Measurements from ENCODE around the gene SMARCB1.

Gene SMARCB1

DNA sequence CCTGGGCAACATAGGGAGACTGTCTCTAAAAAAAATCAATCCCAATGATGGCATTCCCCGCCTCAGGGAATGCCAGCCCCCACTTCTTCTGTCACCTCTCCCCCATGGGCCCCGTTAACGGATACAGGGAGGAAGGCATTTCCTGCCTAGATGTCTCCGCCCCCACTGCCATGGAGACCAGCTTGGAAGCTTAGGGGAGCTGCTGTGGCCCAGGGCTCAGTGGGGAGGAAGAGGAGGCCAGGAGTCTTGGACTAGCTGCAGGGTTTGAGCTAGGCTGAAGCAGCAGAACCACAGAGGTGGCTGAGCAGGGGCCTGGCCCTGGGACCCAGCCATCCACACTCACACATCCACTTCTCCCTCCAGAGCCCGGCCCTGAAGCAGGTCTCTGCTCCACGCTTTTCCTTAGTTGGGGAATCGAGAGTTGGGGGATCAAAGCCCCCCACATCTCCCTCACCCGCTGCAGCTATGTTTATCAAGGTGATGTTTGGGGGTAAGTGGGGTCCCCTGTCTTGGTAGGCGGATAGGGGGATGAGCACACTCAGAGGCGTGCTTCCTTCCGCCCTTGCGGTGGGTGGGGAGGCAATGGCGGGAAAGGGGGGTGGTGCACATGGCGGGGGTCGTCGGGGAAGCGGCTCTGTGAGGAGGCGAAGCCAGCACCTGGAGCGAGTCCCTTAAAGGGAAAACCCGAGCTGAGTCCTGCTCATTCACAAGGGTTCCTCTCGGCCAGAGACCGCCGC, 23.8 kb upstream of the SMARCB1 start, which contains the start of gene C22orf15:
TSS of gene C22orf15 (plus strand) at position 149 of the 737 bp plus-strand sequence. CDS start at position 466, 317 bp downstream.
- DNase-seq, result peak; percentile 81

DNA sequence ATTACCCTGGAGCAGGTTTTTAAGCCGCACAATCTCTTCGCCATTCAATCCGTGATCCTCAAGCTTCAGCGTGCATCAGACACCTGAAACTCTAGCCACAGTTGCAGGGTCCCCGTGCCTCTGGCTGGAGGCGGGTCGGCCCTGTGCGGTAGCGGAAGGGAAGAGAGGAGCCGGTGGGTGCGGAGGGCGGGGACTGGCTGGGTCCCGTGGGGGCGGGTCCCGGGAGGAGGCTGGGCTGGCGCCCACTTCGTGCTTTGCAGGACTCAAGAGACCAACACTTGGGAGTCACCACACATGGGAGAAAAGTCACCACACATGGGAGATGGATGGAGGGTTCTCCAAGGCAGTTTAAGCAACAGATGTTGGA, 23.2 kb upstream of the SMARCB1 start:
- no peak for DNase-seq

DNA sequence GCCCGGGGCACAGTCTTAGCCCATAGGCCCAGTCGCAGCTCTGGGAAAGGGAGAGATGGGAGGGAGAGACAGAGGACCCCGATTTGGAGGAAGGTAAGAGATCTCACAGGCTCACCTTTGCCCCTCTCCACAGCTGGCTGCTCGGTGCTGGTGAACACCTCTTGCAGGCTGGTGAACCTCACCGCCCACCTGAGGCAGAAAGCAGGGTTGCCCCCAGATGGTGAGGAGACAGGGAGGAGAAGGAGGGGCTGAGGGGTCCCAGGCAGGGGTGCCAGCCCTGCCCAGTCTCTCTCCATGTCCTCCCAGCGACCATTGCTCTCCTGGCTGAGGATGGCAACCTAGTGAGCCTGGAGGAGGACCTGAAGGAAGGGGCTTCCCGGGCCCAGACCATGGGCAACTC, 22.8 kb upstream of the SMARCB1 start:
- no peak for DNase-seq

DNA sequence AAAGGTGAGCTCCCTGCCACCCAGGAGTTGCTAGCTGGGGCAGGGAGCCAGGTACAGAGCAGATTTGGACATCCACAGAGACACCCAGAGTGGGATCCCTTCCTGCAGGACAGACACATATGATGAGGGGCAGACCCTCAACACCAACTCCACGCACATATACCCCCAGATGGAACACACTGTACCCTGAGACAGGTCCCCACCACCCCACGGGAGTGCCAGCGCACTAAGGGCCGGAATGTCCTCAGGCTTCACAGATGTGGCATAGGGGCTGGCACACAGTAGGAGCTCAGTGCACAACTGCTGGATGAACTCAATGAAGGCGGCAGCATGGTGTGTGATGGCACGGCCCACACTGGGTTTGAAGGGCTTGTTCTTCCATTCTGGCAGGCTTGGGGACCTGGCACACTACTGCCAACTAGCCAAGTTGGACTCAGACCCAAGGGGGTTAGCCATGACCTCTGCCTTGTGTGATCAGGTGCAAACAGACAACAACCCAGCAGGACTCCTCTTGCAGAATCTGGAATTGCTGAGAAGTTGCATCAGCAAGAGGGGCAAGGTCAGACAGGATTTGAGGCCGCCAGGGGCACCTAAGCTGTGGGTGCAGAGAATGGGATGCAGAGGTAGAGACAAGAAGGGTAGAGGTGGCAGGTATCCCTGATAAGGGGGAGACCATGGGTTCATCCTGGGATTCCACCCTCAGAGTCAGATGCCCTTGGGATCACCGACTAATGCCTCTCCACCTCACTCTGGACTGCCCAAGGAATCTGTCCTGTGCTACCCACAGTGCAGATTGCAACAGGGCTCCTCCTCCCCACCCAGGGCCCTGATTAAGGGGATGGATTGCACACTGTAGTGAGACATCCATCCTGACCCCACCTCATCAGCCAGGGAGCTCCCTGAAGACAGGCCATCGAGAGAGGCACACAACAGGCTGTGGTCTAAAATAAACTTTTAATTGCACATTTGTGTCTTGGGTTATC, 21.6 kb upstream of the SMARCB1 start:
- DNase-seq, result peak; percentile 73

DNA sequence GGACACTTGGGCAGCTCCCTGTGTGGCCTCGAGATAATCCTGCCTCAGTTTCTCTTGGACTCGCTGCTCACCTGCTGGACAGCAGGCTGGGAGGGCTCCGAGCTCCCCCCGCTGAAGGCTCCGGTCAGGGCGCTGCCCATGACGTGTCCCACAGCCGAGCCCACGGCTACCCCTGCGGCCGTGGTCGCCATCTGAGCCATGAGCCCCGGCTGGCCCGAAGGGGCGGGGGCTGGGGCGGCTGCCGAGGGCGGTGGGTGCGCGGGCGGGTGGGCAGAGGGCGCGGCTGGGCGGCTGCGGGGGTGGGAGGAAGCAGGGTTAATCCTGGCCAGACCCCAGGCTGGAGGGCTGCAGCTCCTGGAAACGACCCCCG, 19.5 kb upstream of the SMARCB1 start:
- DNase-seq, result peak; percentile 57

DNA sequence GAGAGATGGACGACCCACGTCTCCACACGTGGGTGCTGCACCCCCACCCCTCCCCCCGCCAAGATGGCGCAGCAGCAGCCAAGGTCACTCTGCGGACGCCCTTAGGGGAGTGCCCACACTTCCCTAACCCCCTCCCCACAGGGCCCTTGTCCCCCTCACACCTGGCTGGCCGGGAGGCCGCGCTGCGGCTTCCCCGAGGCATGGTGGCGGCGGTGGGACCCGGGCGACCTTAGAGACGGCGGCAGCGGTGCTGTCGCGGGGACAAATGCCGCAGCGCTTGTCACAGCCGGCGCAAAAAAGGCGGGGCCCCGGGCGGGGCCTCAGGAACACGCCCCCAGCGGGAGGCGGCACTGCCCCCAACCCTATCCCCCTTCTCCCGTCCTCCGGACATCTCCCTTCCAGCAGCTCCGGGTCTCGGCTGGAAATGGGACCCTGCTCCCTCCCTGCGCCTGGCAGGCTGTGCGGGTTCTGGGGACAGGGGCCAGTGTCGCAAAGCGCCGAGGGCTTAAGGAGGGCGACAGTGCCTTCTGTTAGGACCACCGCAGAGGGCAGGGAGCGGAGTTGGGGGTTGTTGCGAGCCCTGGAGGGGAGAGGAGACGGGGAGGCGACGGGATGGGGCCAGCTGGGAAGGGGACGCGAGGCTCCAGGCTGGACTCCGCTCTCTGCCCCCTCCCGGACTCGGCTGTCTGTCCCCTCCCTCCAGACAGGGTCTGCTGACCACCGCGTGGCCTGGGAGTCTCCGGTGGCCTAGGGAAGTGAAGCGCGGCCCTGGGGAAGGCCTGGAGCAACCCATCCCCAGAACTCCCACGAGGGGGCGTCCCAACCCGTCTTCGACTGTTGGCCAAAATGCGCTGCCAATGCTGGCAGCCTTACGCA, 18.9 kb upstream of the SMARCB1 start, which contains the start of gene CHCHD10:
TSS of gene CHCHD10 (minus strand) at position 300 of the 876 bp plus-strand sequence. CDS start at position 202, 98 bp downstream.
- peak; percentile 89 for DNase-seq

DNA sequence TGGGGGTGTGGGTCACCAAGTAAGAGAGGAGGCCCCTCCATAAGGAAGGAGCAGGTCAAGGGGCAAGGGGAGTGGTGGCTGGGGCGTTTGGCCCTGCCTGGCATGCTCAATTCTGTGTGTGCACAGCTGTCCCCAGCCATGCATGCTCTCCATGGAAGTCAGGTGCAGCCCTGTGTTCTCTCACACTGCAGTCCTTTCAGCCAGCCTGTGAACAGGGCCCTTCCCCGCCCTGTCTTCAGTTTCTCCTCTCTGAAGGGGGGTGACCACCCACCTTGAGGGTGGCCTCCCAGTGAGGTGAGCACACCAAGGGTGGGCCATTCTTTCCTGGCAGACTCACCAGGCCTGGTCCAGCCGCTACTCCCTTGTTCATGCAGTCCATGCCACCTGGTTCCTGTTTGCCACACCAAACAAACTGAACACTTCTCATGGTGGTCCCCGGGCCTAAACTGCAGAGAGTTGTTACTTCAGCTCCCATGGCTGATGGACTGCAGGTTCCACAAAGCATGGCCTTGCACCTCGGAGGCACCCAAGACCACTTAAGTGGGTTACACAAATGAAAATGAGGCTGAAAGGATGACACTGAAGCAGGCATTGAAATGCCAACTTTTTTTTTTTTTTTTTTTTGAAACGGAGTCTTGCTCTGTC, 17.3 kb upstream of the SMARCB1 start:
- DNase-seq, result peak; percentile 41

DNA sequence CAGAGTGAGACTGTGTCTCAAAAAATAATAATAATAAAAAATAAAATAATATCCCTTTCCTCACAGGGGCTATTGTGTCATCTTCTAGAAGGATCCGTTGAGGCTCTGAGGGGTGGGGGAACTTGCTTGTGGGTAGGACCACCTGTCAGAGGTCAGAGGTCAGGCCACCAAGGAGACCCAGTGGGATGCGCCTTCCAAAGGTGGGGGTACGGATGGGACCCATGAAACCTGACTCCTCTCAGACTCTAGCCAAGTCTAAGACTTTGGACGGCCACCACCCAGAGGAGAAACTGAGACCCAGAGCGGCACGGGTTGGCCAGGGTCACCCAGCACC, 14.5 kb upstream of the SMARCB1 start:
- no peak for DNase-seq

DNA sequence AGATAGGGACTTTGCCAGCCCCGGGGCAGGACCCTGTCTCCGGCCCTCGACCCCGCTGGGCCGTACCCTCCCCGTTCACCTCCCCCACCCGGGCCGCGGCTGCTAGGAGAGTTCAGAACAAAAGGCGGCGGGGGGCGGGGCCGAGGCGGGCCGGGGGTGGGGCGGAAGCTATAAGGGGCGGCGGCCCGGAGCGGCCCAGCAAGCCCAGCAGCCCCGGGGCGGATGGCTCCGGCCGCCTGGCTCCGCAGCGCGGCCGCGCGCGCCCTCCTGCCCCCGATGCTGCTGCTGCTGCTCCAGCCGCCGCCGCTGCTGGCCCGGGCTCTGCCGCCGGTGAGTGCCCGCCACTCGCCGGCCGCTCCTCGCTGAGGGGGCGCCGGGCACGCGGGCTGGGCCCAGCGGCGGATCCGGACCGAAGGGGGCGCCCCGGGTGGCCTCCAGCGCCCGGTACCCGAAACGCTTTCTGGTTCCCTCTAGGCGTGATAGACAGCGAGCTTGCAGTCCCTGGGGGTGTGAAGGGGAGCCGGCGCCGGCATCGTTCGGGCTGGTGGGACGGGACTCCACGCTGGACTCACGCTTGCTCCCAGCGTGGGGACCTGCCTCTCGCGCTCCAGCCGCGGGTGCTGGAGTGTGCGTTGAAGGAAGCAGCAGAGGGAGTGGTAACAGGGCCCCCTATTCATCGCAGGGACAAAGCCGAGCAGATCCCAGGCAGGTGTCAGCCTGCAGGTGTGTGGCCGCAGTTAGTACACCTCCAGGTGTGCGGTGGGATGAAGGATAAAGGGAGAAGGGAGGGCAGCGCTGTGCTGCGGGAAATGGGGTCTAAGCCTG, 13.9 kb upstream of the SMARCB1 start, which contains the start of gene MMP11:
TSS of gene MMP11 (plus strand) at position 201 of the 825 bp plus-strand sequence. CDS start at position 223, 22 bp downstream.
- peak; percentile 85 for DNase-seq

DNA sequence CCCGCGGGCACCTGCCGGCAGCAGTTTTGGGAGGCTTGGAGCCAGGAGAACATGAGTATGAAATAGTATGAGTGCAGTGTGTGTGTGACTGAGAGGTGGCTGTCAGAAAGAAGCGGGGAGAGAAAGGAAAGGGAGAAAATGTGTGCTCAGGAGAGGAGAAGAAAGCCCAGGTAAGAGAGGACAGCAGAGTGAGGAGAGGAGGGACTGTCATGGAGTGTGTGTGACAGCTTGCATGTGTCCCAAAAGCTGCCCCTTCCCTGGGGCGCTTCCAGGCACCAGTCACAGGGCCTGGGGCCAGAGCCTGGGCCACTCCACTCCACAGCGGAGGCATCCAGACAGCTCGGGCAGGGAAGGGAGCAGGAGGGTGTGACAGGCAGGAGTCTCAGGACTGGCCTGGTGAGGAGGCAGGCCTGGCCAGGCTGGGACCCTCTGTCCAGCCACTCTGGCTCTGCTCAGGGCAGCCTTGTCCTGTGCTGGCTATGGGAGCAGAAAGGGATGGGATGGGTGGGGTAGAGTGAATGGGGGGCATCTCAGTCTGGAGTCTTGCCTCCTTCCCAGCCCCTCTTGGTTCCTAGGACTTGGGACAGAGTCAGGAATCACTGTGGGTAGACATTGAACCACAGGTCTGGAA, 13.2 kb upstream of the SMARCB1 start:
- DNase-seq, result no peak

DNA sequence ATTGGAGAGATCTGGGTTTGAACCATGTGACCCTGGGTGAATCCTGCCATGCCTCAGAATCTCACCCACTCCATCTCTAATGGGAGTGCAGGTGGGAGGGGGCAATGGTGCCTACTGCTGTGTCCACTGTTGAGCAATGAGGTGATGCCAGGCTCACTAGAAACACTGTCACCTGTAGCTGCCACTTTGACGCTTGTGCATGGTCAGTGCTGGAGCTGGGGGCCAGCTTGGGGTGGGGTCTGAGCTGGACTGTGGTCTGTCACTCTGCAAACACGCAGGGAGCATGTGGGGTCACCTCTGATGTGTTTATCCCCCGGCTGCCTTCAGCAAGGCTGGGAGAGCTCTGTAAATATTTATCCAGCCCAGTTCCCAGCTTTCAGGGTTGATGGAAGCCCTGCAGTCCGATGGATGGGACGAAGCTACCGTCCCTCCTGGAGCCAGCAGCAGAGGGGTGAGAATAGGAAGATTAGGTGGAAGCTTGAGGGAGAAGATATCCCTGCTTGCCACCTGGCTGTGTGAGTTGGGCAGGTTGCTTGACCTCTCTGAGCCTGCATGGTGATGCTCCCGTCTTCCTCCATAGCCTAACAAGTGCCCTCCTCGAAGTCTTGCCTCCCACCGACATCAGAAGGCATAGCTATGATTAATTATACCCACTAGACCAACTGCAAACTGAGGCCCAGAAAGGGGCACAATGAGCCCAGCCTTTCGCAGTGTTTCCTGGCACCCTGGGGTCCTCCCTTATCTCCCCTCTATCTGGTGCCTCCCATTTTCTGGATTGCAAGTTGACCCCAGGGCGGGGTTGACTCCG, 12.4 kb upstream of the SMARCB1 start:
- no peak for DNase-seq

DNA sequence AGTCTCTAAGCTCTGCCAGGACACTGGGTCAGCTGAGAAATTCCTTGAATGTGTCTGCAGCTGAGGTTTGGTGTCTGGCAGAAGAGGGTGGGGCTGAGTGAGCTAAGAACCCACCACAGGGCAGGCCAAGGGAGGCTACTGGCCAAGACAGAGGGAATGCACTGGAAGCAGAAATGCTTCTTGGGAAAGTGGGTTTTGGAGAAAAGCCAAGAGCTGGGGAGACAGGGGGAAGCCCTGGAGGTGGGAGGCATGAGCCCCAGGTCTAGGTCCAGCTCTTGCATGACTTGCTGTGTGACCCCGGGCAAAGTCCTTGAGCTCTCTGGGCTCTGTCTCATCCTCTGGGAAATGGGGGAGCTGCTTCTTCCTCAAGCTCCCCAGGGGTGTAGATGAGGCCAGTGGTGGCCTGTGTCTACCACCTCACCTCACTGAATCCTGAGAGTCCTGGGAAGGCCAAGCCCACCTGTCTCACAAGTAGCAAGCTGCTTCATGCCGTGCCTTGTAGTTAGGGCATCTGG, 11.8 kb upstream of the SMARCB1 start:
- DNase-seq, result no peak

DNA sequence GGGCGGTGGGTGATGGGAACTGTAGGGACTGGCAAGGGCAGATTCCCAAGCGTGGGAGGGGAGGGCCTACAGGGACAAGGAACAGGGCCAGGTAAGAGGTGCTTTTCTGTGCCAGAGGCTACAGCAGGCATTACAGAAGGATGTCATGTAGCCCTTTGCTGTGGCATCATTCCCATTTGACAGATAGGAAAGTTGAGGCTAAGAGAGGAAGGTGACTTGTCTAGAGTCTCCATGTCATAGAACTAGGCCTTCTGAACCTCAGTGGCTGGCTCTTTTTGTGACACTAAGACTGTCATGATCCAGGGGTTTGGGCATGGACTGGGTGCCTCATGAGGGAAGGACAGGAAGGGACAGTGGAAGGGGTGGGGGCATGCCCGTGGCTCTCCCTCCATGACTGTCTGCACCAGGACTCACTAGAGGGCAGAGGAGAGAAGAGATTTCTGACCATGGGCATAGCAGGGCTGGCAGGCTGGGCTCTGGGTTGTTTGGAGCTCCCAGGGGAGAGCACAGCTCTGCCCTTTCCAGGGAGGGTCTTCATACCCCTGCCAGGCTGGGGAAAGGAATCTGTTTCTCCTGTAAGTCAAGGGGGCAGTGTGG, 10.9 kb upstream of the SMARCB1 start:
- peak; percentile 24 for DNase-seq

DNA sequence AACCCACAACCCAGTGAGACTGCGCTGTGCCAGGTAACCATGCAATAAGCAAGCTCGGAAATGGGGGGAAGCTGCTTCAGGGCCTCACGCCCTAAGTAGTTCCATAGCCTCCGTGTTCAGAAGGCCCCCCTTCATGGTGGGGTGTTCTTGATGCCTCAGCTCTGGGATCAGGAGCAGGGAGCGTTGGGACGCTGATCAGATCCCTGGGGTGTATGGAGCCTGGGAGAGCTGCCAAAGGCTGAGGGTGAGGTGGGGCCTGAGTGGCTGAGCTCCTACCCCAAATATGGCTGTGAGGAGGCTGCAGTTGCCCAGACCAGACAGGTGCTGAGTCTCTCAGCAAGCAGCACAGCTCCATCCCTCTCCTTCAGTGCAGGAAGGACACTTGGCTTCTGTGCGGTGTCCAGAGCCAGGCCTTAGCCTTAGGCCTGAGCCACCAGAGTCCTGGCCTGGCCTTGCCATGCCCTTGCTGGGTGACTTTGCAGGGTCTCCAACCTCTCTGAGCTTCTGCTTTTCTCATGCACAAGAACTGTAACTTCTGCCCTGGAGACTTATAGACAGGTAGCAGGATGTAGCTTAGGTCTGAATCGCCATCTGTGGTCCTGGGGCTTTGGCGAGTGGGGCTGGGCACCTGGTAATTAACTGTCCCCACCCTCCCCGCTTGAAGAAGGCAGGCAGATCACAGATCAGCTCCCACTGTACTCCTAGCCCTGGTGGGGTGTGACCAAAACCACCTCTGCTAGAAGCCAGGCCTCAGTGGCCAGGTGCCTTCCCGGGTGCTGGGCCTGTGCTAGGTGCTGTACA, 8.8 kb upstream of the SMARCB1 start:
- DNase-seq, result peak; percentile 49

DNA sequence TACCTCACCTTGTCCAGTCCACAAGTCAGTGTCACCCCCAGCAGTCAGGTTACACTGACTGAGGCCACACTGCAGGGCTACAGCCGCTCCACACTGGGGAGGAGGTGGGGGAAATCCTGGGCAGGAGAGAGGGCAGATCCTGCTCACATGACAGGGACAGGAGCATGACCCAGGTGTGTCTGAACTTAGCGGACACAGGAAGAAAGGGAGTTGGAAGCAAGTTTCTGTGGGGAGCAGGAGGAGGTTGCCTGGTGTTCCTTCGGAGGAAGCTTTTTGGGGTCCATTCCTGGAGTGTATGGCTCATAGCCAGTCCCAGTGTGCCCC, 8.2 kb upstream of the SMARCB1 start:
- DNase-seq, result no peak

DNA sequence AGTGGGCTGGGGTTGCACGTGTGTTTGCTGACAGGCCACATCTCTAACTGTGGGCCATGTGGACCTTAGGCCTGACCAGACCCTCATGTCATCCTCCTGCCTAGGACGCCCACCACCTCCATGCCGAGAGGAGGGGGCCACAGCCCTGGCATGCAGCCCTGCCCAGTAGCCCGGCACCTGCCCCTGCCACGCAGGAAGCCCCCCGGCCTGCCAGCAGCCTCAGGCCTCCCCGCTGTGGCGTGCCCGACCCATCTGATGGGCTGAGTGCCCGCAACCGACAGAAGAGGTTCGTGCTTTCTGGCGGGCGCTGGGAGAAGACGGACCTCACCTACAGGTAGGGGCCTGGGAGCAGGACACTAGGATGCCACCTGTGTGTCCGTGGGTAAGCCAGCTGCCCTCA, 7.7 kb upstream of the SMARCB1 start:
- no peak for DNase-seq

DNA sequence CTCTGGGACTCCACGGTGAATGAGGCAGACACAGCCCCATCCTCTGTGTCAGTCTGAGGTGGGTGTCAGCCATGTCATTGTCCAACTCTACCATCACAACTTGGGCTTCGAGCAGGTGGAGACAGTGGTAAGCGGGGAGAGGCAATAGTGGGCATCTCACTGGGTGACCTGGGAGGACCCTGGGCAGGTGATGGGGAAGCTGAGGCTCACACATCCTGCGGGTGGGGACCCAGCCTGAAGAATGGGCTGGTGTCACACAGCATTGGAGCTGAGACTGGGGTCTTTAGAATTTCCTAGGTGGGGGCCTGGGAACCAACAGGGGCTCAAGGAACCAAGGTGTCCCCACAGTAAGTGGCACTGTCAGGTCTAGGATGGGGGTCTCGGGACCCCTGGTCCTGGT, 7.0 kb upstream of the SMARCB1 start:
- DNase-seq, result no peak

DNA sequence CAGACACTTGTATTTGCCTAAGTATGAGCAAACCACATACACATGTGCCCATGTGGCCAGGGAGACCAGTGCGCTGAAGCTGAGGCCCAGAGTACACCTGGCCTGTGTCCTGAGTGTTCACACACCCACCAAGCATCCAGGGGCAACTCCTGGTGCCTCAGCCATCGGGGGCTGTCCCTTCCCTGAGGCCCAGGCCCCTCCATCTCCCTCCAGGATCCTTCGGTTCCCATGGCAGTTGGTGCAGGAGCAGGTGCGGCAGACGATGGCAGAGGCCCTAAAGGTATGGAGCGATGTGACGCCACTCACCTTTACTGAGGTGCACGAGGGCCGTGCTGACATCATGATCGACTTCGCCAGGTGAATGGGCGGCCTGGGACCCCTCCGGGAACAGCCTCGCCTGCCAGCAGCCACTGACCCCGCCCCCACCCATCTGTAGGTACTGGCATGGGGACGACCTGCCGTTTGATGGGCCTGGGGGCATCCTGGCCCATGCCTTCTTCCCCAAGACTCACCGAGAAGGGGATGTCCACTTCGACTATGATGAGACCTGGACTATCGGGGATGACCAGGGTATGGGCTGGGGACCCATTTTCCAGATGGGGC, 6.5 kb upstream of the SMARCB1 start:
- no peak for DNase-seq

Measured in NCI-H69 (cell line).